WTC11 (cell line): ENCODE measurements around the gene PSMD14. TPM values are rescaled to one million over a fixed set of nuclear protein-coding genes. Genes with fewer than 3 reads are reported as not detected.

Experiments used
- ATAC-seq: fragments of 200-7000 bp; cut with Tn5 transposase; 2 replicates; pipeline ENCODE4 v1.10.0; 2021; ENCODE audit warnings: mild to moderate bottlenecking, moderate library complexity
- CTCF ChIA-PET: fragments of 300-600 bp; sonication (Branson Sonifier 250); formaldehyde crosslinking; loops from one replicate; lab custom pipeline; 2021; ENCODE audit warnings: antibody characterized with exemption; lab: Charles Lee
- POLR2A ChIA-PET: fragments of 350-600 bp; sonication (Branson Sonifier 250); formaldehyde crosslinking; loops from one replicate; lab custom pipeline; 2021; ENCODE audit warnings: antibody characterized with exemption; lab: Charles Lee
- DNase-seq: peaks from one replicate; pipeline ENCODE4 v3.0.0; 2021; ENCODE audit warnings: low spot score
- H3K27ac Mint-ChIP-seq: 2 replicates; pipeline ENCODE4 v1.8.0; 2021; ENCODE audit warnings: mixed read lengths
- H3K27me3 Mint-ChIP-seq: 2 replicates; pipeline ENCODE4 v1.8.0; 2021; ENCODE audit warnings: low read depth, mild to moderate bottlenecking, moderate library complexity, mixed read lengths
- H3K36me3 Mint-ChIP-seq: 2 replicates; pipeline ENCODE4 v1.8.0; 2021; ENCODE audit warnings: mixed read lengths
- H3K4me1 Mint-ChIP-seq: 2 replicates; pipeline ENCODE4 v1.8.0; 2022; ENCODE audit warnings: mixed read lengths
- H3K4me3 Mint-ChIP-seq: 2 replicates; pipeline ENCODE4 v1.8.0; 2021; ENCODE audit warnings: mild to moderate bottlenecking, moderate library complexity, mixed read lengths
- H3K9me3 Mint-ChIP-seq: 2 replicates; pipeline ENCODE4 v1.8.0; 2021; ENCODE audit warnings: mixed read lengths
- AR ChIP-seq: fragments of 250-450 bp; sonication (Bioruptor Pico); IDR thresholded peaks from 2 replicates; pipeline ENCODE4 v1.9.0; 2021; ENCODE audit warnings: mild to moderate bottlenecking
- ATF2 ChIP-seq: sonication (generic); formaldehyde crosslinking; IDR thresholded peaks from 2 replicates; pipeline ENCODE4 v1.8.1; 2022; ENCODE audit warnings: low read depth, missing genetic modification reagents, borderline replicate concordance
- CDX4 ChIP-seq: fragments of 250-450 bp; sonication (Bioruptor Pico); IDR thresholded peaks from 2 replicates; pipeline ENCODE4 v1.9.0; 2021; ENCODE audit warnings: moderate library complexity, mild to moderate bottlenecking, inconsistent platforms, borderline replicate concordance
- CTCF ChIP-seq: fragments of 200-600 bp; IDR thresholded peaks from 2 replicates; pipeline ENCODE4 v1.8.0; 2022; ENCODE audit warnings: antibody characterized with exemption
- FOXP4 ChIP-seq: sonication (generic); formaldehyde crosslinking; IDR thresholded peaks from 2 replicates; pipeline ENCODE4 v1.8.0; 2022; ENCODE audit warnings: mild to moderate bottlenecking, missing genetic modification reagents
- HMGXB4 ChIP-seq: sonication (generic); formaldehyde crosslinking; IDR thresholded peaks from 2 replicates; pipeline ENCODE4 v1.8.1; 2023; ENCODE audit warnings: mild to moderate bottlenecking, moderate library complexity, missing genetic modification reagents
- IRF2 ChIP-seq: sonication (generic); formaldehyde crosslinking; IDR thresholded peaks from 2 replicates; pipeline ENCODE4 v1.8.0; 2022; ENCODE audit warnings: low read depth, missing genetic modification reagents, borderline replicate concordance
- OVOL2 ChIP-seq: fragments of 250-450 bp; sonication (Bioruptor Pico); IDR thresholded peaks from 2 replicates; pipeline ENCODE4 v1.9.0; 2021; ENCODE audit warnings: mild to moderate bottlenecking, borderline replicate concordance
- SP1 ChIP-seq: sonication (generic); formaldehyde crosslinking; conservative IDR thresholded peaks from 2 replicates; pipeline ENCODE4 v1.8.1; 2022; ENCODE audit warnings: missing genetic modification reagents
- STAT6 ChIP-seq: sonication (generic); formaldehyde crosslinking; conservative IDR thresholded peaks from 2 replicates; pipeline ENCODE4 v1.8.1; 2023; ENCODE audit warnings: mild to moderate bottlenecking, low read depth, missing genetic modification reagents, moderate library complexity
- TP53 ChIP-seq: sonication (generic); formaldehyde crosslinking; IDR thresholded peaks from 2 replicates; pipeline ENCODE4 v1.8.1; 2023; ENCODE audit warnings: mild to moderate bottlenecking, missing genetic modification reagents
- ZBTB21 ChIP-seq: sonication (generic); formaldehyde crosslinking; IDR thresholded peaks from 2 replicates; pipeline ENCODE4 v1.8.1; 2023; ENCODE audit warnings: mild to moderate bottlenecking, missing genetic modification reagents, borderline replicate concordance
- ZMAT4 ChIP-seq: fragments of 250-450 bp; sonication (Bioruptor Pico); IDR thresholded peaks from 2 replicates; pipeline ENCODE4 v1.9.0; 2021; ENCODE audit warnings: mild to moderate bottlenecking
- ZNF121 ChIP-seq: sonication (generic); formaldehyde crosslinking; IDR thresholded peaks from 2 replicates; pipeline ENCODE4 v1.8.0; 2023; ENCODE audit warnings: missing genetic modification reagents
- total RNA-seq: library from RNA; stranded (reverse); gene quantifications from 3 replicates; pipeline ENCODE4 v1.2.3, GENCODE V29; 2021

PSMD14 gene
- total RNA-seq, 1 experiment from 2014 or later = 80.5 TPM

- H3K27ac Mint-ChIP-seq = no peak overlapping the region; the same call in 1 of the 2 replicates
- H3K9me3 Mint-ChIP-seq = no peaks in the 10 kb centered on the region
- no peak; the same call in 1 of the 2 replicates for ATAC-seq
- H3K36me3 Mint-ChIP-seq = no peaks in the 10 kb centered on the region
- TF ChIP-seq TP53 (CRISPR knock-in tag) (no peak), SP1 (CRISPR knock-in tag) (no peak), ATF2 (CRISPR knock-in tag) (no peak), FOXP4 (CRISPR knock-in tag) (no peak), STAT6 (CRISPR knock-in tag) (no peak), ZBTB21 (no peak), CTCF (no peak), ZNF121 (no peak), ZMAT4 (CRISPR knock-in tag) (no peak)
- TF ChIP-seq, all 79 proteins: peak for 0
- Mint-ChIP-seq H3K4me3 (no peak overlapping the region), H3K4me1 (peaks cover 11% of the 10 kb centered on the region), H3K27me3 (no peaks in the 10 kb centered on the region)
- ChIA-PET POLR2A (no interaction called here), CTCF (no interaction called here)
- no peak for DNase-seq
These were observed 71.5 kb downstream of the PSMD14 start for GRCh38 chr2:161379740-161380139.

GRCh38 chr2:161381546-161381945 lies 73.3 kb downstream of the PSMD14 start:
- Mint-ChIP-seq H3K36me3 (no peaks in the 10 kb centered on the region), H3K27ac (no peak overlapping the region), H3K27me3 (no peaks in the 10 kb centered on the region), H3K4me3 (no peak overlapping the region), H3K9me3 (no peaks in the 10 kb centered on the region), H3K4me1 (peaks cover 2% of the 10 kb centered on the region; the same call in 1 of the 2 replicates)
- DNase-seq = no peak
- no peak for ATAC-seq
- CTCF ChIA-PET = no interaction called here
- POLR2A ChIA-PET = no interaction called here
- TF ChIP-seq HMGXB4 (CRISPR knock-in tag) (no peak), IRF2 (CRISPR knock-in tag) (no peak), FOXP4 (CRISPR knock-in tag) (no peak), OVOL2 (CRISPR knock-in tag) (no peak), STAT6 (CRISPR knock-in tag) (no peak), CDX4 (CRISPR knock-in tag) (no peak), ZBTB21 (no peak), AR (no peak)
